Mesothelial cell of epicardium (in vitro differentiated cells): ENCODE data around the gene DYNLT5. TPM values are rescaled to one million over a fixed set of nuclear protein-coding genes. Genes with fewer than 3 reads are reported as not detected.
"Not testable (repeated sequence)": the region's sequence is repeated elsewhere in the genome, so short reads cannot be mapped to it uniquely, and the experiment has no call there.

Experiments used
- DNase-seq, 2 experiments: peaks; one replicate each; pipeline ENCODE4 v3.0.0; 2021; ENCODE audit warnings: low spot score in 2 of 2; ENCODE audit not compliant: unreplicated experiment in 2 of 2
- H3K27ac Mint-ChIP-seq: 2 replicates; pipeline ENCODE4 v1.8.0; 2021; ENCODE audit warnings: mixed read lengths
- H3K27me3 Mint-ChIP-seq: 2 replicates; pipeline ENCODE4 v1.8.0; 2021; ENCODE audit warnings: low read depth, mixed read lengths
- H3K36me3 Mint-ChIP-seq: 2 replicates; pipeline ENCODE4 v1.8.0; 2021; ENCODE audit warnings: mixed read lengths
- H3K4me1 Mint-ChIP-seq: 2 replicates; pipeline ENCODE4 v1.8.0; 2021; ENCODE audit warnings: mixed read lengths
- H3K4me3 Mint-ChIP-seq: 2 replicates; pipeline ENCODE4 v1.8.0; 2021; ENCODE audit warnings: mild to moderate bottlenecking, moderate library complexity, mixed read lengths
- H3K9me3 Mint-ChIP-seq: 2 replicates; pipeline ENCODE4 v1.8.0; 2021; ENCODE audit warnings: mixed read lengths
- total RNA-seq: library from RNA; stranded (reverse); gene quantifications from 3 replicates; pipeline ENCODE4 v1.2.1, GENCODE V29; 2021
- TF ChIP-seq, protein P1 (sequence below): fragments of 200-600 bp; sonication (generic); IDR thresholded peaks from one replicate; pipeline ENCODE4 v1.5.0; 2021; ENCODE audit warnings: antibody characterized with exemption; ENCODE audit not compliant: unreplicated experiment

The DYNLT5 gene
- total RNA-seq, 1 donor from 2014 or later: 0.67 TPM

DNA sequence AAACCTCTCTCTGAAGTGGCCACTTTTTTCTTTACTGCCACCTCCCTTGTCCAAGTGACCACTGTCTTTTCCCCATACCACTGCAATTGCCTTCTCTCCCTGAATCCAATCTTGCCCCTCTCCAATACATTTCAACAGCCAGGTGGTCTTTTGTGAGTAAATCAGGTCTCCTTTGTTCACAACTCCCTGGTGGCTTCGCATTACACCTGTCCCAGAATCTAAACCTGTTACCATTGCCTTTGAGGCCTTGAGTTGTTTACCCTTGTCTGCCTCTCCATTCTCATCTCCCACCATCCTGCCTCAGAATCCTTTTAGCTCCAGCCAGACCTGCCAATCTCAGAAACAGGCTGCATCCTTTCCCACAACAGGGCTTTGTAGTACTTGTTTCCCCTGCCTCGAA lies 21.8 kb upstream of the DYNLT5 start:
- TF ChIP-seq, protein P1, sequence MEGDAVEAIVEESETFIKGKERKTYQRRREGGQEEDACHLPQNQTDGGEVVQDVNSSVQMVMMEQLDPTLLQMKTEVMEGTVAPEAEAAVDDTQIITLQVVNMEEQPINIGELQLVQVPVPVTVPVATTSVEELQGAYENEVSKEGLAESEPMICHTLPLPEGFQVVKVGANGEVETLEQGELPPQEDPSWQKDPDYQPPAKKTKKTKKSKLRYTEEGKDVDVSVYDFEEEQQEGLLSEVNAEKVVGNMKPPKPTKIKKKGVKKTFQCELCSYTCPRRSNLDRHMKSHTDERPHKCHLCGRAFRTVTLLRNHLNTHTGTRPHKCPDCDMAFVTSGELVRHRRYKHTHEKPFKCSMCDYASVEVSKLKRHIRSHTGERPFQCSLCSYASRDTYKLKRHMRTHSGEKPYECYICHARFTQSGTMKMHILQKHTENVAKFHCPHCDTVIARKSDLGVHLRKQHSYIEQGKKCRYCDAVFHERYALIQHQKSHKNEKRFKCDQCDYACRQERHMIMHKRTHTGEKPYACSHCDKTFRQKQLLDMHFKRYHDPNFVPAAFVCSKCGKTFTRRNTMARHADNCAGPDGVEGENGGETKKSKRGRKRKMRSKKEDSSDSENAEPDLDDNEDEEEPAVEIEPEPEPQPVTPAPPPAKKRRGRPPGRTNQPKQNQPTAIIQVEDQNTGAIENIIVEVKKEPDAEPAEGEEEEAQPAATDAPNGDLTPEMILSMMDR: no peak
- DNase-seq: no peak
- Mint-ChIP-seq H3K4me1 (no peaks in the 10 kb centered on the region), H3K27ac (no peak overlapping the region), H3K9me3 (peaks cover 4% of the 10 kb centered on the region), H3K27me3 (peaks cover 13% of the 10 kb centered on the region), H3K36me3 (no peaks in the 10 kb centered on the region), H3K4me3 (no peak overlapping the region)

DNA sequence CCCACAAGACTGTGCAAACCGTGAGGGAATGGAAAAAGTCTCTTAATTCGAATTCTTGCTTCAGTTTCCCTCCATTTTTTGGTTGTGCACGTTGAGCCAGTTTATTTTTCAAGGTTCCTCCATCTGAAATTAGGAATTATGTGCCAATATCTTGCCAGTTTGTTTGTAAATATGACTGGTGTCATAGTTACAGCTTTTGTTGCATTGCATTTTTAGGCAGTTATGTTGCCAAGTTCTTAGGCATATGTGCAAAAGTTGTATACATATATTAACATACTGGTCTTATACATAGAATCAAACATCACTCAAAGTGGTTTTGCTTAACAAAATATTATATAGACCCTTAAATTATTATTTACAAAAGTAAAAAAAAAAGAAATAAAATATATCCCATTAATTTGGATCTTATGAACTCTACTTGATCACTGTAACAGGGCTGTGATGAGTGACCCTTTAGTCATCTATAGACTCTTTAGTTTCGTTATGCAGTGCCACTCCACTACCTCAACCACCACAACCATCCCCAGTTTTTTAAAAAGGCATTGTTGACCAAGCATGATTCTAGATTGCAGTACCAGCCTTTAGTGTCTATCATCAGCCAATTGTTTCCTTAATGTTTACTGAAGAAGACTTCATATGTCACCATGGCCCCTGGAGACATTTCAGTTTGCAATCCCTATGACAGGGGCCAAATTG lies 20.9 kb upstream of the DYNLT5 start:
- H3K4me1 Mint-ChIP-seq: no peaks in the 10 kb centered on the region
- no peak overlapping the region for H3K27ac Mint-ChIP-seq
- peaks cover 10% of the 10 kb centered on the region for H3K27me3 Mint-ChIP-seq
- no peak for DNase-seq
- no peaks in the 10 kb centered on the region for H3K36me3 Mint-ChIP-seq
- TF ChIP-seq, protein P1: no peak
- H3K4me3 Mint-ChIP-seq: no peak overlapping the region
- H3K9me3 Mint-ChIP-seq: peaks cover 4% of the 10 kb centered on the region

DNA sequence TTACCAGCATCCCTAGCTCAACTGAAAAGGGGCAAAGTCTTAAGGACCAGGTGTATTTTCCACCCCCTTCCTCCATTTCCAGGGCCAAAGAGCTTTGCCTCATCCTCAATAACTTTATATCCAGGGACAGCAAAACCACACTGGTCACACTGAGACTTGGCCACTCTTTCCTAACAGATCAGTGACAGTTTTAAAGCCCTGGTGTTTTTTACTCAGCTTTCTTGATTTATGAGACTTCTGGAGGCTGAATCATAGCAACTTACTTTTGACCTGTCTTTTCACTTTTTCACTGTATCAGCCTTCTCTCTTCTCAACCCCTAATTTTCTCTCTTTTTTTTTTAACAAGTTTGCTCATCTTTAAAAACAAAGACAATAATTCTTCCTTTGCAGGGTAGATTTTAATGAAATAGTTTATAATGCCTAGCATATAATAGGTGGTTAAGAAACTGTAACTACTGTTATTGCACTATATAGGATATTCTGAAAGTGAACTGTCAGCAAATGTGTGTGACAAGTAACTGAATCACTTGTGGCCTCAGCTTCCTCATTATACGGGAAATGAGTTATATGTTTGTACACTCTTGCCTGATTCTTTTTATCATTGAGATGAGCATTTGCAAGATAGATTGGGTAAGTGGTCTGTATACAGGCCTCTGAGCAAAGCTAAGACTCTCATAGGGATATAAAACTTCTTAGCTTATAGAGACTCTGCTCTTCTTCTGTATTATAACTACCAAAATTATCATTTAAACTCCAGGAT lies 19.7 kb upstream of the DYNLT5 start:
- Mint-ChIP-seq H3K27ac (no peak overlapping the region), H3K27me3 (peaks cover 3% of the 10 kb centered on the region), H3K4me1 (no peaks in the 10 kb centered on the region), H3K4me3 (no peak overlapping the region), H3K36me3 (no peaks in the 10 kb centered on the region), H3K9me3 (peaks cover 4% of the 10 kb centered on the region)
- TF ChIP-seq, protein P1: no peak
- no peak for DNase-seq

DNA sequence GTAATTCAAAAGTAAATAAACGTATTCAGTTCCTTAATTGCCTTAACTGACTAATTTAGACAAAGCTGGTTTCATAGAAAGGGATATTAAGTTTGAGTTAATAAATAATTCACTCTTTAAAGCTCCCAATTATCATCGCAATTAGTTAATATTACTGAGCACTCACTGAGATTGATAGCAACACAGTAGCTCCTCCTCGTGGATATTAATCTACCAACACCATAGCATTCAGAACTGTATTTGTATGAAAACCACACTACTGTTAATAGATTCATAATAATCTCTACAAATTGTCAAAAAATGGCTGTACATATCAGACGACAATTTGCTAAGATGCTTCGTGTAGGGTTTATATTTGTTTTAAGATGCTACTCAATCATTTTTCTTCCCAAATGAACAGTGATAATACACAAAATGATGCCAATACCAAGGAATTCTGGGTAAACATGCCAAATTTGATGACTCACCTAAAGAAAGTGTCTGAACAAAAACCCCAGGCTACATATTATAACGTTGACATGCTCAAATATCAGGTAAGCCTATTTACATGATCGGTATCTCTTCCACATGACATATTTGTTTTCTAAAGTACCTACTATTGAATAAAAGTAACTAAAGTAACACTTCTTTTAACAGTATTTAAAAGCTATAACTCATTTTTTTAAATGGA lies 18.8 kb upstream of the DYNLT5 start:
- H3K4me3 Mint-ChIP-seq: no peak overlapping the region
- no peak overlapping the region for H3K27ac Mint-ChIP-seq
- peaks cover 1% of the 10 kb centered on the region for H3K27me3 Mint-ChIP-seq
- no peaks in the 10 kb centered on the region for H3K36me3 Mint-ChIP-seq
- DNase-seq: no peak
- TF ChIP-seq, protein P1: no peak
- H3K9me3 Mint-ChIP-seq: no peaks in the 10 kb centered on the region
- H3K4me1 Mint-ChIP-seq: no peaks in the 10 kb centered on the region

DNA sequence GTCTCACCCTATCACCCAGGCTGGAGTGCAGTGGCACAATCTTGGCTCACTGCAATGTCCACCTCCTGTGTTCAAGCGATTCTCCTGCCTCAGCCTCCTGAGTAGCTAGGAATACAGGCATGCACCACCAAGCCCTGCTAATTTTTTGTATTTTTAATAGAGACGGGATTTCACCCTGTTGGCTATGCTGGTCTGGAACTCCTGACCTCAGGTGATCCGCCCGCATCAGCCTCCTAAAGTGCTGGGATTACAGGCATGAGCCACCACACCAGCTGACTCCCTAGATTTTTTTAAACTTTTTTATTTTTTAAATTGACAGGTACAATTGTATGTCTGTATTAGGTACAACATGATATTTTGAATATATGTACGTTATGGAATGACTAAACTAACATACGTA lies 17.7 kb upstream of the DYNLT5 start:
- not testable (repeated sequence) for DNase-seq, H3K36me3 Mint-ChIP-seq, H3K4me3 Mint-ChIP-seq, H3K9me3 Mint-ChIP-seq, H3K27me3 Mint-ChIP-seq, H3K4me1 Mint-ChIP-seq, H3K27ac Mint-ChIP-seq

DNA sequence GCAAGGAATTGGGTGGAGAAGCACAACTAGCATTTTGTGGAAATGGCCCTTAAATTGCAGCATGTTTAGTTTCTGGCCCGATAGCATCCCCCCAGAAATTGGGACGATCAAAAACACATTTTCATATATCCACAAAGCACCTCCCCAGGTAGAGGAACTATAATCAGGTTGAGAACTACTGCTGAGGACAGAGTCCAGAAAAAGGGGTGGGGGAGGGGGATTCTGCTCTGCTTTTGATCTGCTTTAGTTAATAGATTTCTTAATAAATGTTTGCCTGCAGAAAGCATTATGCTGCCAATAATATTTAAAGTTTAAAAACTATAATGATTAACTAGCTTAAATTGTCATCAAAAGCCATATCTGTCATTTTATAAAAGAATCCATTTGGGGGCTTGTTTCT lies 14.4 kb upstream of the DYNLT5 start:
- DNase-seq: no peak
- TF ChIP-seq, protein P1: no peak
- no peaks in the 10 kb centered on the region for H3K4me1 Mint-ChIP-seq
- peaks cover 6% of the 10 kb centered on the region for H3K9me3 Mint-ChIP-seq
- H3K36me3 Mint-ChIP-seq: no peaks in the 10 kb centered on the region
- no peak overlapping the region for H3K4me3 Mint-ChIP-seq
- no peak overlapping the region for H3K27ac Mint-ChIP-seq
- no peaks in the 10 kb centered on the region for H3K27me3 Mint-ChIP-seq
